K562 (cell line): ENCODE measurements around the gene OR6F1. TPM values are rescaled to one million over a fixed set of nuclear protein-coding genes. Genes with fewer than 3 reads are reported as not detected.

Experiments
- ARID2 ChIP-seq: fragments of 450-650 bp; IDR thresholded peaks from 2 replicates; pipeline ENCODE4 v1.6.1; 2017; ENCODE audit warnings: antibody characterized with exemption, mild to moderate bottlenecking
- FOXA3 ChIP-seq, 2 experiments: fragments of 450-650 bp in 1 of 2; sonication (generic) in 1 of 2; formaldehyde crosslinking; IDR thresholded peaks in 1 of 2; conservative IDR thresholded peaks in 1 of 2; 2 replicates each; pipeline versions ENCODE4 v1.4.0 to v1.8.0; 2020 to 2022; ENCODE audit warnings: mild to moderate bottlenecking in 2 of 2, missing genetic modification reagents in 1 of 2
- RB1 ChIP-seq: fragments of 450-650 bp; IDR thresholded peaks from 2 replicates; pipeline ENCODE4 v1.6.1; 2017; ENCODE audit warnings: low read depth, mild to moderate bottlenecking
- SMC3 ChIP-seq: conservative IDR thresholded peaks from 2 replicates; pipeline ENCODE4 v1.6.1; 2011; ENCODE audit warnings: low read depth, low read length, improper control_type of control experiment; ENCODE audit not compliant: insufficient read depth
- polyA plus RNA-seq, 8 experiments: library from polyadenylated mRNA; depleted of rRNA in 4 of 8; stranded (reverse) in 5 of 8; unstranded in 3 of 8; fragments of >200 nt; fragmentation: Nextera tagmentation in 2 of 8; fragmentation: Illumina TruSeq in 1 of 8; extraction: Ambion mirVana in 2 of 8; extraction: Trizol in 1 of 8; gene quantifications; 2 replicates each; pipeline versions ENCODE4 v1.2.1 to v1.2.3, GENCODE V29; 2011 to 2014; ENCODE audit warnings: inconsistent platforms in 1 of 8, missing spikeins in 1 of 8
- total RNA-seq, 7 experiments: library from RNA; depleted of rRNA in 6 of 7; stranded (reverse); fragments of >200 nt in 6 of 7; fragmentation: Illumina TruSeq in 2 of 7; extraction: Trizol in 2 of 7; gene quantifications; 2 replicates each; pipeline versions ENCODE4 v1.2.1 to v1.2.3, GENCODE V29; 2011 to 2021; ENCODE audit warnings: low replicate concordance in 1 of 7
- TF ChIP-seq, protein P1 (sequence below): fragments of 450-650 bp; formaldehyde crosslinking; IDR thresholded peaks from 2 replicates; pipeline ENCODE4 v1.4.0; 2020; ENCODE audit warnings: mild to moderate bottlenecking, moderate library complexity
- TF ChIP-seq, protein P2 (sequence below), 2 experiments: fragments of 450-650 bp; formaldehyde crosslinking in 1 of 2; IDR thresholded peaks; 2 replicates each; pipeline versions ENCODE4 v1.4.0 to v1.6.1; 2014 to 2020; ENCODE audit warnings: mild to moderate bottlenecking in 2 of 2, borderline replicate concordance in 1 of 2, low read depth in 1 of 2

OR6F1 gene
- total and polyA plus RNA-seq, 9 of the 15 experiments (the other 6 are each of a cell fraction or from before 2014, with no cell fraction given): not detected

DNA sequence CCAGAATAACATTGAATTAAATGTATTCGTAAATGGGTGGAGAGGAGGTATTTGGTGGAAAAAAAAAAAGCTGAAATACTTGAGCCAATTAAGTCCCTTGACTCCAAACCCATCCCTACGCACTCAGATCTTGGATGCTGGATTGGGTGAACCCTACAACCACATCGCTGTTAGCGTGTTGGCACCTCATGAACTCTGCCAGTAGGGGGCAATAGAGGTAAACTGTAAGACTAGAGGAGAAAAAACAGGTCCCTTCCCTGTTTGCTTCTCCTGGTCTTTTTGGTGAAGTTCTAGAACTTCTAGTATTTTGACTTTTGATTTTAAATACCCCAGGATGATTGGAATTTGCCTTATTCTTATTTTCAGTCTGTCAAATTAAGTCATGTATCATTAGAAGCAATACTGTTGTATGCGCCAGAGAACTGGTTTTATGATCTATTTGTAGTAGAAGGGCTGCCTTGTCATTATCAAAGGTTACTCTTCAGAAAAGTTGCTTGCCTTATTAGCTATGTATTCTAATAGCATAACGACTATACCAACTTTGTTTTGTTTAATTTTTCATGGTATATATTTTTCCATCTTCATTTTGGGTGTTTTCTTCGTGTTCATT, 35.1 kb downstream of the OR6F1 start (continued):
- no peak for TF ChIP-seq ARID2
- TF ChIP-seq, protein P1, sequence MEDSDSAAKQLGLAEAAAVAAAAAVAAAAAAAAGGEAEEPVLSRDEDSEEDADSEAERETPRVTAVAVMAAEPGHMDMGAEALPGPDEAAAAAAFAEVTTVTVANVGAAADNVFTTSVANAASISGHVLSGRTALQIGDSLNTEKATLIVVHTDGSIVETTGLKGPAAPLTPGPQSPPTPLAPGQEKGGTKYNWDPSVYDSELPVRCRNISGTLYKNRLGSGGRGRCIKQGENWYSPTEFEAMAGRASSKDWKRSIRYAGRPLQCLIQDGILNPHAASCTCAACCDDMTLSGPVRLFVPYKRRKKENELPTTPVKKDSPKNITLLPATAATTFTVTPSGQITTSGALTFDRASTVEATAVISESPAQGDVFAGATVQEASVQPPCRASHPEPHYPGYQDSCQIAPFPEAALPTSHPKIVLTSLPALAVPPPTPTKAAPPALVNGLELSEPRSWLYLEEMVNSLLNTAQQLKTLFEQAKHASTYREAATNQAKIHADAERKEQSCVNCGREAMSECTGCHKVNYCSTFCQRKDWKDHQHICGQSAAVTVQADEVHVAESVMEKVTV: peak; percentile 52; the same call in 1 of the 2 replicates
- TF ChIP-seq FOXA3 (CRISPR knock-in tag; conservative IDR thresholded peaks at IDR 0.05 in 1 of 2, IDR thresholded peaks at IDR 0.05 in 1 of 2): no peak
- TF ChIP-seq SMC3: 0 out of 2 replicates have a peak, but pooled peaks have one; percentile 60
- 0 out of 2 replicates have a peak, but pooled peaks have one; percentile 29 for TF ChIP-seq RB1
- TF ChIP-seq, protein P2, sequence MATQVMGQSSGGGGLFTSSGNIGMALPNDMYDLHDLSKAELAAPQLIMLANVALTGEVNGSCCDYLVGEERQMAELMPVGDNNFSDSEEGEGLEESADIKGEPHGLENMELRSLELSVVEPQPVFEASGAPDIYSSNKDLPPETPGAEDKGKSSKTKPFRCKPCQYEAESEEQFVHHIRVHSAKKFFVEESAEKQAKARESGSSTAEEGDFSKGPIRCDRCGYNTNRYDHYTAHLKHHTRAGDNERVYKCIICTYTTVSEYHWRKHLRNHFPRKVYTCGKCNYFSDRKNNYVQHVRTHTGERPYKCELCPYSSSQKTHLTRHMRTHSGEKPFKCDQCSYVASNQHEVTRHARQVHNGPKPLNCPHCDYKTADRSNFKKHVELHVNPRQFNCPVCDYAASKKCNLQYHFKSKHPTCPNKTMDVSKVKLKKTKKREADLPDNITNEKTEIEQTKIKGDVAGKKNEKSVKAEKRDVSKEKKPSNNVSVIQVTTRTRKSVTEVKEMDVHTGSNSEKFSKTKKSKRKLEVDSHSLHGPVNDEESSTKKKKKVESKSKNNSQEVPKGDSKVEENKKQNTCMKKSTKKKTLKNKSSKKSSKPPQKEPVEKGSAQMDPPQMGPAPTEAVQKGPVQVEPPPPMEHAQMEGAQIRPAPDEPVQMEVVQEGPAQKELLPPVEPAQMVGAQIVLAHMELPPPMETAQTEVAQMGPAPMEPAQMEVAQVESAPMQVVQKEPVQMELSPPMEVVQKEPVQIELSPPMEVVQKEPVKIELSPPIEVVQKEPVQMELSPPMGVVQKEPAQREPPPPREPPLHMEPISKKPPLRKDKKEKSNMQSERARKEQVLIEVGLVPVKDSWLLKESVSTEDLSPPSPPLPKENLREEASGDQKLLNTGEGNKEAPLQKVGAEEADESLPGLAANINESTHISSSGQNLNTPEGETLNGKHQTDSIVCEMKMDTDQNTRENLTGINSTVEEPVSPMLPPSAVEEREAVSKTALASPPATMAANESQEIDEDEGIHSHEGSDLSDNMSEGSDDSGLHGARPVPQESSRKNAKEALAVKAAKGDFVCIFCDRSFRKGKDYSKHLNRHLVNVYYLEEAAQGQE (IDR thresholded peaks at IDR 0.05; ENCODE audit: borderline replicate concordance): peak; percentile 50; the same call in 1 of the 2 replicates
- TF ChIP-seq, protein P2 (CRISPR knock-in tag; IDR thresholded peaks at IDR 0.05; ENCODE audit: low read depth): no peak
